Glomerular visceral epithelial cell (primary cell): ENCODE results near the gene ZFYVE21.

Experiments used
- DNase-seq: peaks from one replicate; pipeline ENCODE4 v3.0.0-alpha.2; 2016; ENCODE audit errors: extremely low spot score

Gene ZFYVE21

GRCh38 chr14:103692159-103692558, 23.5 kb upstream of the ZFYVE21 start:
- DNase-seq = no peak

GRCh38 chr14:103692871-103693270, 22.7 kb upstream of the ZFYVE21 start:
- no peak for DNase-seq

- no peak for DNase-seq
Measured at GRCh38 chr14:103693515-103693914, 22.1 kb upstream of the ZFYVE21 start.

GRCh38 chr14:103694572-103695026, 21.0 kb upstream of the ZFYVE21 start:
- DNase-seq = no peak

GRCh38 chr14:103695296-103696069, 20.1 kb upstream of the ZFYVE21 start:
- DNase-seq = no peak

GRCh38 chr14:103696070-103696402, 19.6 kb upstream of the ZFYVE21 start:
- no peak for DNase-seq

DNA sequence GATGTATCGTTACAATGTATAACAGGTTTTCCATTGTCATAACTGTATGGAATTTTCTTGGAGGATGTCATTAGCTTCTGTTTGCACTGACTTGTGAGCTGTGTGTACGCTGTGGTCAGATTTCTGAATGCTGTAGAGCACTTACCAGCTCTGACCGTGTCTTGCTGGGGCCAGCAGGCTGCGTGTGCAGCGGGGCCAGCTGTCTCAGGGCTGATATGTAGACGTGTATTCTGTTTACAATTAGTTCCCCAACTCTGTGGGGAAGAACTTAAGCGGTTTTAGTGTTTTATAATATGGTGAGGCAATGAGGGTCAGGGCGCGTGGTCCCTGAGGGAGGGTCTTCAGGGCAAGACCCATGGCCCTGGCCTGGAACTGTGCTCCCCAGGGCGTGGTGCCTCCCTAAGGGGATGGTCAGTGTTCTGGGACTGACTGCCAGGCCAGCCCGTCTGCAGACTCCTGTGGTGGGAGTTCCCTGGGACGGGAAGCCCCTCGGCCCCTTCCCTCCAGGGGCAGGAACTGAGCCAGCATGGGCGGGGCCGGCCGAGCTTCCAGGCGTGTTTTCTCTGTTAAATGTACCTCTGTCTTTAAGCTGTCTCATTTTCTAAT, 19.0 kb upstream of the ZFYVE21 start:
- no peak for DNase-seq

DNA sequence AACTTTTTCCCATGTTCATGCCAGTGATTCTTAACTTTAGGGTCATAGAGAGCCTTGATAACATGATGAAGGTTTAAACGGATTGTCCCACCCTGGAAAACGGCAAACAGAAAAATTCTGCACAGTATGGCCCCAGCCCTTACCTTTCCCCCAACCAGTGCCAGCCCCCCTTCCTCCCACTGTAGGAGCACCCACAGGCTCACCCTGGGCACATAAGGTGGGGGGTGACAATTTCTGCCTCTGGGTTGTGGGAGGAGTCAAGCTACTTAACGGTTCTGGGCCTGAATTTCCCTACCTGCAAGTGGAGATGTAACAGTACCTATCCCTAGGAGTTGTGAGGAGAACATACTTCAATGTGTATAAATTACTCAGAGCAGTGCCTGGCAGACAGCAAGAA, 18.4 kb upstream of the ZFYVE21 start:
- no peak for DNase-seq

GRCh38 chr14:103697603-103698379, 17.8 kb upstream of the ZFYVE21 start:
- no peak for DNase-seq

- no peak for DNase-seq
Measured at GRCh38 chr14:103698380-103699260, 17.0 kb upstream of the ZFYVE21 start.

DNA sequence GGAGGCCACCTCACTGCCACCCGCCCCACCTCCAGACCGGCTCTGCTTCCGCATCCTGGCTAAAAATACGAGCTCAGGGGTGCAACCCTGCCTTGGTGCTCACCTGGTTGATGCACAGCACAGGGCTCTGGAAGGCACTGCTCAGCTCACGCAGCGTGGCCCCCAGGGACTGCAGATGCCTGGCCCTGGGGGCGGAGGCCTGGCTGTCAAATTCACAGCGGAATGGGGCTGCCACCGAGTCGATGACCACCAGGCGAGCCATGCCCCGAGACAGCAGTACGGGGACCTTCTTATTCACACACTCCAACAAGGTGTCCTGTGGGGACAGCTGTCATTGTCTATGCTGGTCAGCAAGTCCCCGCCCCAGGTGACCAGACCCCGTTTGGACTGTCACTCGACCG, 16.3 kb upstream of the ZFYVE21 start:
- DNase-seq = no peak

- DNase-seq = no peak
Measured at GRCh38 chr14:103699901-103700752, 15.5 kb upstream of the ZFYVE21 start.

GRCh38 chr14:103700753-103701490, 14.7 kb upstream of the ZFYVE21 start:
- no peak for DNase-seq

- DNase-seq = no peak
Measured at GRCh38 chr14:103702095-103702494, 13.5 kb upstream of the ZFYVE21 start.

- no peak for DNase-seq
Measured at GRCh38 chr14:103702497-103703432, 12.8 kb upstream of the ZFYVE21 start.

- no peak for DNase-seq
Measured at GRCh38 chr14:103703433-103704385, 11.9 kb upstream of the ZFYVE21 start.

GRCh38 chr14:103704708-103705107, 10.9 kb upstream of the ZFYVE21 start:
- no peak for DNase-seq

GRCh38 chr14:103705118-103705503, 10.5 kb upstream of the ZFYVE21 start:
- no peak for DNase-seq
